Measurements from ENCODE around the gene PCDHA8. TPM values are rescaled to one million over a fixed set of nuclear protein-coding genes. Genes with fewer than 3 reads are reported as not detected.
"Not testable (repeated sequence)": the region's sequence is repeated elsewhere in the genome, so short reads cannot be mapped to it uniquely, and the experiment has no call there.

PCDHA8 gene
- total RNA-seq, 1 donor from 2014 or later = 2.9 TPM

- Mint-ChIP-seq H3K9me3 (peaks cover 16% of the 10 kb centered on the region), H3K4me1 (ENCODE audit: unreplicated experiment) (no peaks in the 10 kb centered on the region), H3K27ac (peak within 1 kb of the TSS; percentile 99), H3K27me3 (no peaks in the 10 kb centered on the region), H3K36me3 (peaks cover 44% of the 10 kb centered on the region), H3K4me3 (peak within 1 kb of the TSS; percentile 95)
- peak; percentile 72 for TF ChIP-seq CTCF (conservative IDR thresholded peaks at IDR 0.05)
- no peak for DNase-seq (ENCODE audit: extremely low spot score, unreplicated experiment)
Measured at GRCh38 chr5:140875085-140876065, 34.4 kb downstream of the PCDHA8 start, which contains the start of gene PCDHA12. Gene PCDHA12 (plus strand): TSS chr5:140875308. CDS start chr5:140875473, 165 bp downstream.

DNA sequence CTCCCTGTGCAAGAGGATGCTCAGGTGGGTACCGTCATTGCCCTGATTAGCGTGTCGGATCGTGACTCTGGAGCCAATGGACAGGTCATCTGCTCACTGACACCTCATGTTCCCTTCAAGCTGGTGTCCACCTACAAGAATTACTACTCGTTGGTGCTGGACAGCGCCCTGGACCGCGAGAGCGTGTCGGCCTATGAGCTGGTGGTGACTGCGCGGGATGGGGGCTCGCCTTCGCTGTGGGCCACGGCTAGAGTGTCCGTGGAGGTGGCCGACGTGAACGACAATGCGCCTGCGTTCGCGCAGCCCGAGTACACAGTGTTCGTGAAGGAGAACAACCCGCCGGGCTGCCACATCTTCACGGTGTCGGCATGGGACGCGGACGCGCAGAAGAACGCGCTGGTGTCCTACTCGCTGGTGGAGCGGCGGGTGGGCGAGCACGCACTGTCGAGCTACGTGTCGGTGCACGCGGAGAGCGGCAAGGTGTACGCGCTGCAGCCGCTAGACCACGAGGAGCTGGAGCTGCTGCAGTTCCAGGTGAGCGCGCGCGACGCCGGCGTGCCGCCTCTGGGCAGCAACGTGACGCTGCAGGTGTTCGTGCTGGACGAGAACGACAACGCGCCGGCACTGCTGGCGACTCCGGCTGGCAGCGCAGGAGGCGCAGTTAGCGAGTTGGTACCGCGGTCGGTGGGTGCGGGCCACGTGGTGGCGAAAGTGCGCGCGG is 35.7 kb downstream of the PCDHA8 start:
- H3K4me3 Mint-ChIP-seq = peak overlapping the region; percentile 95

GRCh38 chr5:140877262-140877581 is 36.2 kb downstream of the PCDHA8 start:
- no peak for TF ChIP-seq CTCF (conservative IDR thresholded peaks at IDR 0.05)
- Mint-ChIP-seq H3K9me3 (peaks cover 23% of the 10 kb centered on the region), H3K27me3 (no peaks in the 10 kb centered on the region), H3K27ac (no peak overlapping the region), H3K4me1 (ENCODE audit: unreplicated experiment) (no peaks in the 10 kb centered on the region), H3K4me3 (no peak overlapping the region), H3K36me3 (peaks cover 53% of the 10 kb centered on the region)
- peak; percentile 72 for DNase-seq (ENCODE audit: extremely low spot score, unreplicated experiment)

More for the DNA sequence above, 35.7 kb downstream of the PCDHA8 start:
- Mint-ChIP-seq H3K9me3 (peaks cover 24% of the 10 kb centered on the region), H3K27ac (peak overlapping the region; percentile 99), H3K36me3 (peaks cover 55% of the 10 kb centered on the region)
- not testable (repeated sequence) for H3K4me1 Mint-ChIP-seq (ENCODE audit: unreplicated experiment); H3K27me3 Mint-ChIP-seq; DNase-seq (ENCODE audit: extremely low spot score, unreplicated experiment)

- Mint-ChIP-seq H3K27me3 (no peaks in the 10 kb centered on the region), H3K36me3 (peaks cover 42% of the 10 kb centered on the region), H3K27ac (peak within 1 kb of the TSS; percentile 6), H3K4me1 (ENCODE audit: unreplicated experiment) (no peaks in the 10 kb centered on the region), H3K4me3 (no peak within 1 kb of the TSS), H3K9me3 (peaks cover 30% of the 10 kb centered on the region)
- no peak for DNase-seq (ENCODE audit: extremely low spot score, unreplicated experiment)
- no peak for TF ChIP-seq CTCF (conservative IDR thresholded peaks at IDR 0.05)
Measured at GRCh38 chr5:140881889-140882590, 41.1 kb downstream of the PCDHA8 start, which contains the start of gene PCDHA13. Gene PCDHA13 (plus strand): TSS chr5:140882124. CDS start chr5:140882269, 145 bp downstream.

DNA sequence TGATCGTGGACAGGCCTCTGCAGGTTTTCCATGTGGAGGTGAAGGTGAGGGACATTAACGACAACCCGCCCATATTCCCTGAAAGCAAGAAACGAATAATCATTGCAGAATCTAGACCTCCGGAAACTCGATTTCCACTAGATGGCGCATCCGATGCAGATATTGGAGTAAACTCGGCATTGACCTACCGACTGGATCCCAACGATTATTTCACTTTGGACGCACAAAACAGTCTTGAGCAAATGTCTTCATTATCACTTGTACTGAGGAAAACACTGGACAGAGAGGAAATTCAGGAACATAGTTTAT is 41.6 kb downstream of the PCDHA8 start:
- Mint-ChIP-seq H3K36me3 (peaks cover 46% of the 10 kb centered on the region), H3K4me3 (no peak overlapping the region), H3K9me3 (peaks cover 33% of the 10 kb centered on the region), H3K27me3 (no peaks in the 10 kb centered on the region), H3K27ac (peak overlapping the region; percentile 6), H3K4me1 (ENCODE audit: unreplicated experiment) (no peaks in the 10 kb centered on the region)
- DNase-seq (ENCODE audit: extremely low spot score, unreplicated experiment) = no peak
- TF ChIP-seq CTCF (conservative IDR thresholded peaks at IDR 0.05) = no peak

Measured in type B pancreatic cell (in vitro differentiated cells).